VCaP (cell line): Measurements from ENCODE around the gene ZNF692.
"Not testable (repeated sequence)": the region's sequence is repeated elsewhere in the genome, so short reads cannot be mapped to it uniquely, and the experiment has no call there.

Source experiments
- H3K27ac ChIP-seq: fragments of 450-650 bp; 2 replicates; pipeline ENCODE4 v1.5.1; 2017
- CTCF ChIP-seq: fragments of 450-650 bp; conservative IDR thresholded peaks from 2 replicates; pipeline ENCODE4 v1.5.1; 2017; ENCODE audit warnings: mild to moderate bottlenecking, moderate library complexity

Gene ZNF692

GRCh38 chr1:248886237-248886895, 27.5 kb upstream of the ZNF692 start:
- TF ChIP-seq CTCF = no peak
- H3K27ac ChIP-seq = no peak overlapping the region

GRCh38 chr1:248885646-248886045, 26.8 kb upstream of the ZNF692 start:
- no peak for TF ChIP-seq CTCF

GRCh38 chr1:248884632-248885295, 25.9 kb upstream of the ZNF692 start:
- no peak overlapping the region for H3K27ac ChIP-seq
- TF ChIP-seq CTCF = no peak

More at GRCh38 chr1:248885646-248886045, 26.8 kb upstream of the ZNF692 start:
- no peak overlapping the region for H3K27ac ChIP-seq

GRCh38 chr1:248882427-248882826, 23.5 kb upstream of the ZNF692 start:
- not testable (repeated sequence) for H3K27ac ChIP-seq

- no peak for TF ChIP-seq CTCF
These were observed 22.4 kb upstream of the ZNF692 start for GRCh38 chr1:248881261-248881660.

GRCh38 chr1:248873993-248874533, 15.2 kb upstream of the ZNF692 start:
- TF ChIP-seq CTCF = no peak
- peak overlapping the region; percentile 76 for H3K27ac ChIP-seq

More at GRCh38 chr1:248881261-248881660, 22.4 kb upstream of the ZNF692 start:
- H3K27ac ChIP-seq = no peak overlapping the region

- peak overlapping the region; percentile 76 for H3K27ac ChIP-seq
- no peak for TF ChIP-seq CTCF
These were observed 14.6 kb upstream of the ZNF692 start for GRCh38 chr1:248873409-248873992.
